Measurements from ENCODE around the gene DTWD2.

DNA sequence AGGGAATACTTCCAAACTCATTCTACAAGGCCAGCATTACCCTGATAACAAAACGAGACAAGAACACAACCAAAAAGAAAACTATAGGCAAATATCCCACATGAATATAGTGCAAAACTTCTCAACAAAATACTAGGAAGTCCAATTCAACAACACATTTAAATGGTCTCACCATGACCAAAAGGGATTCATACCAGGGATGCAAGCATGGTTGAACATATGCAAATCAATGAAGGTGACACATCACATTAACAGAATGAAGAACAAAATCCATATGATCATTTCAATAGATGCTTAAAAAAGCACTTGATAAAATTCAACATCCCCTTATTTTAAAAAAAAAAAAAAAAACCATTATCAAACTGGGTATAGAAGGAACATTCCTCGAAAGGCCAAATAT, 186.0 kb downstream of the DTWD2 start:
- no peak for TF ChIP-seq CTCF (IDR thresholded peaks at IDR 0.05)
- no peak for TF ChIP-seq POLR2A (IDR thresholded peaks at IDR 0.05)

Measured in adrenal gland (tissue), 5 donors.